Effector memory CD4-positive, alpha-beta T cell (primary cell): ENCODE results near the gene CACNA2D3.

Source experiments
- DNase-seq, 3 donors: peaks; one replicate each; pipeline ENCODE4 v3.0.0-alpha.2; 2020
- H3K27ac ChIP-seq: 2 replicates; pipeline ENCODE4 v1.7.0; 2013; ENCODE audit warnings: mild to moderate bottlenecking, low read length, moderate library complexity; ENCODE audit not compliant: insufficient read depth, poor library complexity, severe bottlenecking
- H3K27me3 ChIP-seq: replicated peaks from 2 replicates; pipeline ENCODE4 v1.7.0; 2013; ENCODE audit warnings: mild to moderate bottlenecking, low read length; ENCODE audit not compliant: insufficient read depth, control insufficient read depth, poor library complexity, severe bottlenecking
- H3K36me3 ChIP-seq: 2 replicates; pipeline ENCODE4 v1.7.0; 2013; ENCODE audit warnings: mild to moderate bottlenecking, low read length, moderate library complexity; ENCODE audit not compliant: control insufficient read depth, insufficient read depth
- H3K4me1 ChIP-seq: 2 replicates; pipeline ENCODE4 v1.7.0; 2013; ENCODE audit warnings: low read length, mild to moderate bottlenecking; ENCODE audit not compliant: control insufficient read depth, insufficient read depth, poor library complexity, severe bottlenecking
- H3K4me3 ChIP-seq: 2 replicates; pipeline ENCODE4 v1.7.0; 2013; ENCODE audit warnings: low read length, low read depth, mild to moderate bottlenecking; ENCODE audit not compliant: insufficient read depth, poor library complexity, severe bottlenecking
- H3K9me3 ChIP-seq: 2 replicates; pipeline ENCODE4 v1.7.0; 2013; ENCODE audit warnings: mild to moderate bottlenecking, low read length, moderate library complexity; ENCODE audit not compliant: control insufficient read depth

CACNA2D3 gene

DNA sequence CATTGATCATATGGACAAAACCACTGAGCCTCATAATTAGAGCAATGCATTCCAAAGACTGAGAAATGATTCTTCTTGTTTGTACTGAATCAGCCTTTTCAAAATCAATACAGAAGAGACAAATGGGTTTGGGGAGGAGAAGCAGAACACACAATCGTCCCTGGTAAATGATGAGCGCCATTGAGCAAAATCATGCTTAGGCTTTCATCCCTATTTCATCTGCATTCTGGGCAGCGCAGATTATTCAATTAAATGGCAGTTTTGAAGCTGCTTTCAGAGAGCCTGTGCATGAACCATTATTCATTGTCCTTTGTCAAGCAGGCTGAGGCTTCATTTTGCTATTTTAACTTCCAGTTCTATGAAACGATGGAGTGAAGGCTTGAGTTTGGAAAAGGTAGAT, 371.9 kb downstream of the CACNA2D3 start:
- no peak overlapping the region for H3K4me3 ChIP-seq
- no peaks in the 10 kb centered on the region for H3K36me3 ChIP-seq
- H3K27me3 ChIP-seq, result no peaks in the 10 kb centered on the region
- no peak for DNase-seq
- H3K9me3 ChIP-seq, result no peaks in the 10 kb centered on the region
- no peak overlapping the region for H3K27ac ChIP-seq
- H3K4me1 ChIP-seq, result no peaks in the 10 kb centered on the region

DNA sequence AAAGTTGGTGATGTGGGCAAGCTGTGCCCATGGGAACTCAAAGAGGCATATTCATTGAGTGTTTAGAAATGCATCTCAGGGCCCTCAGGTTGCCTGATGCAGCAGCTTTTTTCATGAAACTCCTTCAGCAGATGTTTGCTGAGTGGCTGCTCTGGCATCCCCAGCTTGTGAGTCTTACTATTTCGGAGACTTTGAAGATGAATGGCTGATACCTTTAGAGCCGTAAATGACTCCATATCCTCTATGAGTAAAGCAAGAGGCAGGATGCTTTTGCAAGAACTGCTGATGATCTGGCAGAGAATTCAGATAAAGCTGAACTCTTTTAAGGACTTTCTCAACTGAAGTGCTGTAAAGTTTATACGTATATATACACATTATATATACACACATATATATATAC, 384.3 kb downstream of the CACNA2D3 start:
- H3K36me3 ChIP-seq, result no peaks in the 10 kb centered on the region
- H3K4me3 ChIP-seq, result no peak overlapping the region
- H3K27me3 ChIP-seq, result no peaks in the 10 kb centered on the region
- H3K4me1 ChIP-seq, result no peaks in the 10 kb centered on the region
- H3K27ac ChIP-seq, result no peak overlapping the region
- no peak for DNase-seq
- H3K9me3 ChIP-seq, result no peaks in the 10 kb centered on the region

DNA sequence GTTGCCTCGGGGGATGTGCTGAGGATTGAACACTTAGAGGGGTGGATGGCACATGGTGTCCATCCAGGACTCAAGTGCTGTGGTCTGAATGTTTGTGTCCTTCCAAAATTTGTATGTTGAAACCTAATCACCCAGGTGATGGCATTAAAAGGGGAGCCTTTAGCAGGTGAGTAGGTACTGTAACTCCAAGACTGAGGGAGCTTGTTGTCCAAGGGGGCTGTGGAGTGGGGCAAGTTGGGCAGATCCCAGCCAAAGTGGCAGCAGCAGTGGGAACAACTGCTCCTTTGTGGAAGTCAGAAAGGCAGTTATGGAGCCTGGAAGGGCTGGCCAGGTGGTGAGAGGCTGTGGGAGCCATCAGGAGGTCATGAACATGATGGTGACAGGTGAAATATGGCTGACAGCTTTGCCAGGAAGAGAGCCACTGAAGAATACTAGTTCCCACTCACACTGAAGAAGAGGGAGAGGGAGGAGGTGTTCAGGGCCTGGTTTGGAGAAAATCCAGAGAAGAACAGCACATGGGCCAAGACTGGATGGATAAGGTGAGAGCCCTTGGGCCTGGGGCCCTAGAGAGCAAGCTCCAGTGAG, 385.6 kb downstream of the CACNA2D3 start:
- H3K9me3 ChIP-seq, result no peaks in the 10 kb centered on the region
- no peaks in the 10 kb centered on the region for H3K4me1 ChIP-seq
- DNase-seq, result no peak
- H3K27me3 ChIP-seq, result no peaks in the 10 kb centered on the region
- H3K4me3 ChIP-seq, result no peak overlapping the region
- no peak overlapping the region for H3K27ac ChIP-seq
- H3K36me3 ChIP-seq, result no peaks in the 10 kb centered on the region

DNA sequence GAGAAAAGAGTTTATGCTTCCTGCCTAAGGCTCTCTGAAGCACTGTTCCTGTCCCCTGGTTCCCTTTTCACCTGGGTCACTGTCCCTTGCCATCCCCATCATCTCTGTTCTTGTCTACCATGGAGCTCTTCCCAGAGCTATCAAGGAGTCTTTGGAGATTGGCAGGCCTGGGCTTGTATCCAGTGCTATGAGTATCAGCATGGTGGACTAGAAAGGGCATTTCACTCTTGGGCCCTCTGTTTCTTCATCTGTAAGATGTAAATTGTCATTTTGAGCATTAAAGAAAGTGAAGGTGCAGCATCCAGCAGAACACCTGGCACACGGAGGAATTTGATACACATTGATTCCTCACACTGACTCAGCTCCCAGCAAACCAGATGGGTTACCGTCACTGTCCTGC, 388.2 kb downstream of the CACNA2D3 start:
- Histone ChIP-seq H3K4me1 (no peaks in the 10 kb centered on the region), H3K4me3 (no peak overlapping the region), H3K27ac (no peak overlapping the region), H3K27me3 (no peaks in the 10 kb centered on the region), H3K36me3 (no peaks in the 10 kb centered on the region), H3K9me3 (no peaks in the 10 kb centered on the region)
- DNase-seq, result no peak

DNA sequence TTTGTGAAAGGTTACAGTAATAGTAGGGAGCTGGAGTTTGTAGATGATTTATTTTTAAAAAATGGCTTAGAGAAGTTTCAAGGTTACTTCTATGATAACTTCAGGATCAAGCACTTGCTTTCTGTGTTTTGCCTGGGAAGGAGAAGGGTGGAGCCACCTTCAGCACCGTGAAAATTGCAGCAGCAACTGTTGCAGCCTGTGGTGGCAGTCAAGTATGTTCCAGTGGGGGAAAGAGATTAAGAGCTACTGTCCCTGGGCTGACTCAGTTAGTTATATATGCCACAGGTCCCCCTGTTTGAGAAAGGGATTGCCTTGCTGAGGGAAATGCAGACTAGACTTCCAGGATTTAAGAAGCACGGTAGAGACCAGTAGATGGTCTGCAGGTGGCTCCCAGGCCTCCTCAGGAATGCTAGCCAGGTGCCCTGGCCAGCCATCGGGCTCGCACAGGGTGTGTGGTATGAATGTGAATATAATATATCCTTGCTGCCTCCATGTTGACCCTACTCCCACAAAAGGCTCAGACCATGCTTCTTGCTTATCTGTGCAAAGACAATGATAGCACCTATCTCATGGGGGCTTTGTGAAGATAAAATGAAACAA, 389.5 kb downstream of the CACNA2D3 start:
- Histone ChIP-seq H3K4me3 (no peak overlapping the region), H3K27ac (no peak overlapping the region), H3K36me3 (no peaks in the 10 kb centered on the region), H3K4me1 (no peaks in the 10 kb centered on the region), H3K27me3 (no peaks in the 10 kb centered on the region), H3K9me3 (no peaks in the 10 kb centered on the region)
- DNase-seq, result no peak

DNA sequence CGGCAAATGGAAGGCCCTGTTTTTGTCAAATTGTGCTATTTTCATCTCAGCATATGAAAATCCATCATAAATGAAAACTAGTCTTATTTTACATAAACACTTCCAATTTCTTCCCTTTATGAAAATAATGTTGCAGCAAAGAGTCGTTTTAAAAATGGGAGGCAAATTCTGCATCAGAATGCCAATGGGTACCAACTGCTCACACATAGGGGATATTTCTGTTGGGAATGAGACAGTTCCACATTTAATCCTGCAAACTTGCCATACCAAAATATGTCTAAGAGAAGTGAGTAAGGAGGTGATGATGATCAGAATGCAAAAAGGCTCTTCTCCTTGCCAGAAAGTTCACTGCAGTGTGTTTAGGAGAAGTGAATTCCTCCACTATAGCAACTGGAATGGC, 391.7 kb downstream of the CACNA2D3 start:
- Histone ChIP-seq H3K4me3 (no peak overlapping the region), H3K9me3 (no peaks in the 10 kb centered on the region), H3K36me3 (no peaks in the 10 kb centered on the region), H3K27ac (no peak overlapping the region), H3K4me1 (no peaks in the 10 kb centered on the region), H3K27me3 (no peaks in the 10 kb centered on the region)
- DNase-seq, result no peak

DNA sequence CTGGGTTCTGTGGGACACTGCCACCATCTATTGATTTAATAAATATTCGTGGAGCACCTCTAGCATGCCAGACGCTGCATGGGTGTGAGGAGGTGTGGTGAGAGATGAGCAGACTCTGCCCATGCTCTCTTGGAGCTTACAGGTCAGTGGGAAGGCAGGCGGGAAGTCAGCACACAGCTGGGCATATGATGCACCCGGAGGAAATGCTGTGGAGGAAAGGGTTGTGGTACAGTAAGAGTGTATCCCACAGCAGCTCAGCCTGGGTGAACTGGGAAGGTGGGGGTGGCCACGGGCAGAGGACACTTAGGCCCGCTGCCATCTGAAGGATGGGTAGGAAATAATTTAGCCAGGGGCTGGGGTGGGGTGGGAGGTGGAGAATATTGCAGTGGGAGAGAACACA, 392.1 kb downstream of the CACNA2D3 start:
- Histone ChIP-seq H3K4me1 (no peaks in the 10 kb centered on the region), H3K36me3 (no peaks in the 10 kb centered on the region), H3K27ac (no peak overlapping the region), H3K27me3 (no peaks in the 10 kb centered on the region), H3K4me3 (no peak overlapping the region), H3K9me3 (no peaks in the 10 kb centered on the region)
- no peak for DNase-seq

DNA sequence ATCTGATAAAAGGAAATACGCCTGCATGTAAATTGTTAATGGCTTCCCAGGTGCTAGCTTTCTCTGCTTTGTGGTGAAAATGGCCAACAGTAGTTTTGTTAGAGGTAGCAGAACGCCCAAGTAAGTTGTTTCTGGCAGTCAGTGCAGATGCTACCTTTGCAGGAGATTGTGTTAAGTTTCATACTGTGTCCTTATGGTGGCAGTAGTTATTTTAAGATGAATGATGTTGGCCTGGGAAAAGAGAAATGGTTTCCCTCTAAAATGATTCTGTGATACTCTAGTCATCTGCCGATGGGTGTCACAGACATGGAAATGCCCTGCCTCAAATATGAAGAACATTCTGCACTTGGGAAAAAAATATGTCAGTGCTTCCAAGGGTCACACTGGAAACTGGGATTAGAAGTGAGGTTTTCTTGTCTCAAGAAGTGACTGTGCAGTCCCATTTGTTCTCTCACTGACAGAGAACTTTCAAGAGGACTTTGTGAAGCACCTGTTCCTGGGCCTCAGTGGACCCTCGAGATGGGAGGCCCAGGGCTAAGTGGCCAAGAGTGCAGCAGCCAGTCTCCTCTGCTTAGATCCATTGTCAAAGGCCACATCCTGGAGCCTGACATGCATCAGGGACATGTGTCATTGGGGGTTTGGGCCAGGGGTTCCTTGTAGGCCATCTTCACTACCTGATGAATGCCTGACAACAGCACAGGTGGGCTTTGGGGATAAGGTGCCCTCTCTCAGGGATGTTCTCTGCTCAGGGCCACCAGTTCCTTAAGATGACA, 393.3 kb downstream of the CACNA2D3 start:
- Histone ChIP-seq H3K4me1 (no peaks in the 10 kb centered on the region), H3K36me3 (no peaks in the 10 kb centered on the region)

DNA sequence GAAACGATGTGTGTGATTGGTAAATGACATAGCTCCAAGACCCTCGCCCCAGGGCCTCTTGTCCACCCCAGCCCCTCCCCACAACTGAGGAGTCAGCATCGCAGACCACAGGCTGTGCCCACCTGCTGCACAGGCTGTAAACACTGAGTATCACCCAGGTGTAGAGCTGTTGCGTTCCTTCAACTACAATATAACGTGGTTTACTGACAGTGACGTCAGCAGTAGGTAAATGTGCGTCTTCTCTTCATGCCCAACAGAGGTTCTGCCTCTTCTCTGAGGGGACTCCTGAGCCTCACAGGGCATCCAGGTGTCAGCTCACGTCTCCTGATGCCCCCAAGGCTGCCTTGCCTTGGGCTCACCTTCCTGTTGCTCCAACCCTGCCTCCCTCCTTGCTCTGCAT, 395.1 kb downstream of the CACNA2D3 start:
- no peaks in the 10 kb centered on the region for H3K4me1 ChIP-seq
- no peaks in the 10 kb centered on the region for H3K27me3 ChIP-seq
- no peaks in the 10 kb centered on the region for H3K36me3 ChIP-seq
- H3K27ac ChIP-seq, result no peak overlapping the region
- H3K4me3 ChIP-seq, result no peak overlapping the region
- no peak for DNase-seq
- H3K9me3 ChIP-seq, result no peaks in the 10 kb centered on the region

More for the DNA sequence above, 393.3 kb downstream of the CACNA2D3 start:
- Histone ChIP-seq H3K27ac (no peak overlapping the region), H3K27me3 (no peaks in the 10 kb centered on the region), H3K4me3 (no peak overlapping the region), H3K9me3 (no peaks in the 10 kb centered on the region)
- DNase-seq, result no peak

DNA sequence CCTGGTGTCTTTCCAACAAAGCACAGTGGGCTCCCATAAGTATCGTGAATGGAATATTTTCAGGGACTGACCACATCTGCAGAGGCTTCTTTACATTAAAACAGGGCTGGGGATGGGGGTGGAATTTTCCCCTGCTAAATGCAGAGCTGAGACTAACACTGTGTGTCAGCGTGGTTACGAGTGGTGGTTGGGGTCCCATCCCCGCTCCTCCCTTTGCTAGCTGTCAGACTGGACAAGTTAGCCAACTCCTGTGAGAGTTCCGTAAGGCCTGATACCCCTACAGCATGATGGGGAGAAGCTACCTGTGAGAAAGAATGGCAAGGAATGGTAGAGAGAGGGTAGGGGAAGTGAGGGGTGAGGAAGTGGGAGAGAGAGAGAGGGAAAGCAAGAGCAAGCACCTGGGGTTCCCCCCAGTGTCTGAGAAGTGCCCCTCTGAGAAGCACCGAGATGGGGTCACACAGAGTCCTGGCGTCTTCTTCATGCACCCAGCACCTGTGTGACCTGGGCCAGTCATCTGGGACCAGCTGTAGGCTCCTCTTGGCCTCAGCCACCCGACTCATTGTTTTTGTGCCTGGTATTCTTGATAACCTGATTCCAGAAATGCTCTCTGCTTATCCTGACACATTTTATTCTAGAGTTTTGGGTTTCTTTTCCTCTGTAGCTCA, 395.8 kb downstream of the CACNA2D3 start:
- Histone ChIP-seq H3K27me3 (no peaks in the 10 kb centered on the region), H3K36me3 (no peaks in the 10 kb centered on the region), H3K4me3 (no peak overlapping the region), H3K4me1 (no peaks in the 10 kb centered on the region), H3K27ac (no peak overlapping the region), H3K9me3 (no peaks in the 10 kb centered on the region)
- DNase-seq, result no peak
